Measurements from ENCODE around the gene WDR72. TPM values are rescaled to one million over a fixed set of nuclear protein-coding genes. Genes with fewer than 3 reads are reported as not detected.

WDR72 gene
- total and polyA plus RNA-seq, 2 of the 8 experiments (the other 6 are each of a cell fraction or from before 2014, with no cell fraction given), result 1.2 to 1.9 TPM

GRCh38 chr15:53710906-53711305 is 48.6 kb downstream of the WDR72 start (continued):
- TF ChIP-seq SUZ12 (IDR thresholded peaks at IDR 0.05; ENCODE audit: low read length) (no peak), KDM4A (IDR thresholded peaks at IDR 0.05; ENCODE audit: low read depth, low read length, severe bottlenecking) (no peak), POU5F1 (IDR thresholded peaks at IDR 0.05; ENCODE audit: low read depth, low read length) (no peak), BACH1 (IDR thresholded peaks at IDR 0.05; ENCODE audit: low read length) (no peak), FOSL1 (IDR thresholded peaks at IDR 0.05; ENCODE audit: insufficient read depth, low read depth, low read length) (no peak), KDM5A (IDR thresholded peaks at IDR 0.05; ENCODE audit: low read length) (no peak), SIRT6 (IDR thresholded peaks at IDR 0.05; ENCODE audit: low read length) (no peak)
